ENCODE measurements around the gene LGALS9C.
"Not testable (repeated sequence)": the region's sequence is repeated elsewhere in the genome, so short reads cannot be mapped to it uniquely, and the experiment has no call there.

The LGALS9C gene

DNA sequence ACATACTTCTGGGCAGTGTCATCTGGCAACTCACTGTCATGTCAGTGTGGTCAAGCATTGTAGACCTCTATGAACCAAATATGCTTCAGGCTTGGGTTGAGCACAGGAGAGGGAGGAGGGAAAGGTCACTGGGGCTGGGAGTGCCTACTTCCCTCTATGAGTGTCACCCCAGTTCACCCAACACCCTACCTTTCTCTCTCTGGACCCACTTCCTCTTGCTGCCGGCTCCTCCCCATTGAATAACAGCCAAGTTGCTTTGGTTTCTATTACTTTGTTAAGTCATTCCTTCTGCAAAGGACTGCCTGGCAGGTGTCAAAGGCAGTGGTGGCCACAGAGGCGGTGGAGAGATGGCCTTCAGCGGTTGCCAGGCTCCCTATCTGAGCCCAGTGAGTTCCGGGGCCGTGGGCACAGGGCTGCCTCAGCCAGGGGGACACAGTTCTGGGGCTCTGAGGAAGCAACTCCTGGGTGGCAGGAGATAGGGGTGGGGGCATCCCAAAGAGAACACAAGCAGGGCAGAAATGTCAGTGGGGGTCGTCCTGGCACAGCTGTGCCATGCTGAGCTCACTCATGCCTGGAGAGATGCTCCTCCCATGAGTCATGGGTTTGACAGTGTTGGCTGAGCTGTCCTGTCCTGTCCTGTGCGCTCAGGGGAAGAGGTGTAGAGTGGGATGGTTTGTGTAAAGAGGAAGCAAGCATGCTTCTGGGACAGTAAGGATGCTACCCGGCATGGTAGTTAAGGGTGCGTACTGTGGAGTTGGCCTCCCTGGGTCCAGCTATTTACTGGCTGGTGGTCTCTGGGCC is at the start of gene LGALS9C:
Gene LGALS9C (plus strand): TSS at position 282 of the 801 bp plus-strand sequence. CDS start 66 bp downstream, at position 348.
- DNase-seq: not testable (repeated sequence)

DNA sequence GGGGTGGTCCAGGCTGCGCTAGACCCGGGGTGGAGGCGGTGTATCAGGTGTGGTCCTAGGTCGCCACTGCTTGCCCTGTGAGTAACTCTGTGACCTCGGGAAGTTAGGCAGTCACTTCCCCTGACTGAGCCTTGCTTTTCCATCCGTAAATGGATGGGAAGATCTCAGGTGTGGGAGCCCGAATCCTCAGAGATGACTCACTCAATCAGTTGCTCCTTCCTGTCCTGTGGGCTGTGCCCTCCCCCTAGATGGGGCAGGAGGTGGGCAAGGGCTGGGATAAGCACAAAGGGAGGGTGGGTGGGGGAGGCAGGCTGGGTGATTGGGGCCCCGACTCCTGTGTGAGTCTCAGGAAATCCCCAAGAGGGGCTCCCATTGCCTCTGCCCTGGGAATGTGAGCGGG is 44.4 kb upstream of the LGALS9C start:
- not testable (repeated sequence) for DNase-seq

DNA sequence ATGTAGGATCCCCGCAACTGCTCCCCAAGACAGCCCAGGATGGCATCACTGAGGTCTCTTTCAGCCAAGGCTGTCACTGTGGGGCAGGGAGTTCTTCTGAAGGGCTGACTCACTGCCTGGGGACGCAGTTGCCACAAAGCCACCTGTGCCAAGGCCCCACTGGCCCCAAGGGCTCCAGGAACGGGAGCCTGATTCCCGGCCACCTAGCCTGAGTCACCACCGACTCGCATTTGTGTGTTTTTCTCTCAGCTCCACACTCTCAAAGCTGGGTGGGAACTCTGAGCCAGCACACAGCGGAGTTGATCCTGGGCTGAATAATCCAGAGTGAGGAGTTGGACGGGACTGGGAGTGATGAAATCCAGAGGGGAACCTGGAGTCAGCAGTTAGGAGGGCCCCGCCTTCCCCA is 37.1 kb upstream of the LGALS9C start:
- not testable (repeated sequence) for DNase-seq

DNA sequence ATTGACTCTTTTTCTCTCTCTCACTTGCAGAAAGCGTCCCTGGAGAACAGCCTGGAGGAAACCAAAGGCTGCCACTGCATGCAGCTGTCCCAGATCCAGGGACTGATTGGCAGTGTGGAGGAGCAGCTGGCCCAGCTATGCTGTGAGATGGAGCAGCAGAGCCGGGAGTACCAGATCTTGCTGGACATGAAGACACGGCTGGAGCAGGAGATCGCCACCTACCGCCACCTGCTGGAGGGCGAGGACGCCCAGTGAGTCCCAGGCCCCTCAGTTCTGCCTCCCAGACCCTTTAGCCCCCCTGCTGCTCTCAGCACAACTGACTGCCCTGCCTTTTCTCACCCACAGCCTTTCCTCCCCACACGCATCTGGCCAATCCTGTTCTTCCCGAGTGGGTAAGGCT is 34.5 kb upstream of the LGALS9C start:
- not testable (repeated sequence) for DNase-seq

DNA sequence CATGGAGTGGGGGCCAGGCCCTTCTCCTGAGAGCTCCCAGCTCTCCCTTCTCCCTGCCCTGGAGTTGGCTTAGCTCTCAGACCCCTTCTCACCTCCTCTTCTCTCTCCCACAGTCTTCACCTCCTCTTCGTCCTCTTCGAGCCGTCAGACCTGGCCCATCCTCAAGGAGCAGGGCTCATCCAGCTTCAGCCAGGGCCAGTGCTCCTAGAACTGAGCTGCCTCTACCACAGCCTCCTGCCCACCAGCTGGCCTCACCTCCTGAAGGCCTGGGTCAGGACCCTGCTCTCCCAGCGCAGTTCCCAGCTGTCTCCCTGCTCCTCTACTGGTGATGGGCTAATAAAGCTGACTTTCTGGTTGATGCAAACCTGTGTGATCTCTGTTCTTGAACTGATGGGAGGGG is 34.1 kb upstream of the LGALS9C start:
- DNase-seq: not testable (repeated sequence)

DNA sequence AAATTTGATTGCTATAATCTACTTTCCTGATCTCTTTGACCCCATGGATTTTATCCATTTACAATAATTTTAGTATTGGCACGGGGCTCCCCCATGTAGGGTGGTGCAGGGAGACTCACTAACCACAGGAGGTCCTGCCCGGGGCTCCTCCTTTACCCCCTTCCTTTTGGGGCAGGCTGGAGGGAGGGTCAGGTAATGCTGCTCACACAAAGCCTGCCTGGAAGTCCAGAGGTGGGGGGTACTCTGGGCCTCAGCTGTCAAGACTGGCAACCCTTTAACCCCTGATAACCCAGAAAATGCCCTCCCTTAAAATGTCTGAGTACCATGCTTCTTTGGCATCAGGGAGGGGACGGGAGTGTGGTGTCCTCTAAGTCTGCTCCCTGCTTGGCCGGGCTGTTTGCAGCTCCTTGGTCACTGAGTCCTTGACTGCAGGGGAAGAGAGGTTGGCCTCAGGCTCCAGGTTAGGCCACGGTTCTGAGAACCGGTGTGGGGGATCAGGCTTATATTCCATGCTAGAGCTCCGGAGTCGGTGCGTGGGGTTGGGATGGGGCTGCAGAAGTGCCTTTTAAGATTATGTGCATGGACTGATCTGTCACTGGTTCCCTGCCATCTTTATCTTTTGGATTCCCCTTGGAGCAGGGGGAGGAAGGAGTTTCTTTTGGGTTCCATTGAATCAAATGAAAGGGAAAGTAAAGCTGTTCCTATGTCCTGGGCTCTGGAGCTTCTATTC is 28.9 kb upstream of the LGALS9C start:
- DNase-seq: not testable (repeated sequence)

DNA sequence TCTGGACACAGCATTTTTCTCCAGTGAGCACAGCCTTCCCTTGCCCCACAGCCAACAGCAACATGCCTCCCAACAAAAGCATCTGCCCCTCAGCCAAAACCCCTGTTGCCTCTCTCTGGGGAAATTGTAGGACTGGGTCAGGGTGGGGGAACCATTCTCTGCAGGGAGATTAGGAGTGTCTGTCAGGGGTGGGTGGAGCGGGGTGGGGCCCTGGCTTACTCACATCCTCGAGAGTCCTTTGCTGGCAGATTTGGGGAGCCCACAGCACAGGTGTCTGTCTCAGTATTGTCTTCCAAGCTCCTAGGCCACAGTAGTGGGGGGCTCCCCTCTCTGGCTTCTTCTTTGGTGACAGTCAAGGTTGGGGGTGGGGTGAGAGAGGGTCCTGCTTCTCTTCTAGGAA is 28.3 kb upstream of the LGALS9C start:
- DNase-seq: not testable (repeated sequence)

DNA sequence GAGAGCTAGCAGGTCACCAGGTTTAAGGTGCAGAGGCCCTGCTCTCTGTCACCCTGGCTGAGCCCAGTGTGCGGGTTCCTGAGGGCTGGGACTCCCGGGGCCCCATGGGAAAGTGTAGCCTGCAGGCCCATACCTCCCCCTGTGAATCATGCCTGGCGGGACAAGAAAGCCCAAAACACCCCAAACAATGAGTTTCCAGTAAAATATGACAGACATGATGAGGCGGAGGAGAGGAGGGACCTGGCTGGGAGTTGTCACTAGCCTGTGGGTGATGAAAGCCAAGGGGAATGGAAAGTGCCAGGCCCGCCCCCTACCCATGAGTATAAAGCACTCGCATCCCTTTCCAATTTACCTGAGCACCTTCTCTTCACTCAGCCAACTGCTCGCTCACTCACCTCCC is 26.8 kb upstream of the LGALS9C start:
- DNase-seq: not testable (repeated sequence)

DNA sequence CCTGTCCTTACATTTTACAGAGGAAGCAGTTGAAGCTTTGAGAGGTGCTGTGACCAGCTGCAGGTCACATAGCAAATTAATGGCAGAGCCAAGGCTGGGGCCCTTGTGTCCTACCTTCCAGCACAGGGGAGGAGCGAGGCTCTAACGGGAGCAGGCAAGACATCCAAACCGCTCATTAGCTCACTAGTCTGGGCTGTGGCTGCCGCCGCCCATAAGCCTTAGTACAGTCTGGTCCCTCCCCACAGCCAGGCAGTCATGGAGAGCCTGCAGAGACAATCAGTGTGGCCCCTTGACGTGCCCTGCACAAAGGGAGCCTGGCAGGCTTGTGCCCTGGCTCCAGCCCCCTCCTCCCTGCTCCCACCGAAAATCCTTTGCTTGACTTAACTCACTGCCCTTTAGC is 25.6 kb upstream of the LGALS9C start:
- DNase-seq: not testable (repeated sequence)

DNA sequence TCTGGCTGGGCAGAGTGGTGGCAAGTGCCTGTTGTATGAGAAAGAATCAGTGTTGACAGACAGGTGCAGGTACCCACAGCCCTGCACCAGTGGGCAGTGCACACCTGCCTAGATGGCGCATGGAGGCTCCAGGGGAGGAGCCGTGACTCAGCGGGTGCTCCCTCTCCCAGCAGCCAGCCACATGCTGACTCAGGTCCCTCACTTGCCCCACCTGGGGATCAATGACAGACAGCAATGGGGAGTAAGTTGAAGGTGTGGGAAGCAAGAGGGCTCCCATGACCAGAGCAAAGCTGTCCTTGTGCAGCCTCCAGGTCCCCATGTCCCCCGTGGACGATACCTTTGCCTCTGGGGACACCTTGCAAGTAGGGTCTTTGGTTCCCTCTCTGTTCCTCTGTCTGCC is 24.6 kb upstream of the LGALS9C start:
- not testable (repeated sequence) for DNase-seq

DNA sequence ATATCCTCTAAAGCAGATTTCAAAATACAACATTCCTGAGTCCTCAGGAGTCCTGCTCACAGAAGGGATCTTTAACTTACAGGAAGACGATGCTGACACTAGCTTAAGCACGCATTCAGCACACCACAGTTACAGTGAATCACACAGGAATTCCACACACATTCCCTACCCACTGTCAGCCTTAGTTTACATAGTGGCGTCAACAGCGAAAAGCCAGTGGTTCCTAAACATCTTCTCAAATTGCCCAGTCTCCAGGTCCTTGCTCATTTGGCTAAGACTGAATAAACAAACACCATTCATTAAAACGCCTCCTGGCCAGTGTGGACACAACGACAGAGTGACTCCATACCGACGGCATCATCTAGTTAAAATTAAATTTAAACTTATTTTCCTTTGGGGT is 17.6 kb upstream of the LGALS9C start:
- DNase-seq: not testable (repeated sequence)

DNA sequence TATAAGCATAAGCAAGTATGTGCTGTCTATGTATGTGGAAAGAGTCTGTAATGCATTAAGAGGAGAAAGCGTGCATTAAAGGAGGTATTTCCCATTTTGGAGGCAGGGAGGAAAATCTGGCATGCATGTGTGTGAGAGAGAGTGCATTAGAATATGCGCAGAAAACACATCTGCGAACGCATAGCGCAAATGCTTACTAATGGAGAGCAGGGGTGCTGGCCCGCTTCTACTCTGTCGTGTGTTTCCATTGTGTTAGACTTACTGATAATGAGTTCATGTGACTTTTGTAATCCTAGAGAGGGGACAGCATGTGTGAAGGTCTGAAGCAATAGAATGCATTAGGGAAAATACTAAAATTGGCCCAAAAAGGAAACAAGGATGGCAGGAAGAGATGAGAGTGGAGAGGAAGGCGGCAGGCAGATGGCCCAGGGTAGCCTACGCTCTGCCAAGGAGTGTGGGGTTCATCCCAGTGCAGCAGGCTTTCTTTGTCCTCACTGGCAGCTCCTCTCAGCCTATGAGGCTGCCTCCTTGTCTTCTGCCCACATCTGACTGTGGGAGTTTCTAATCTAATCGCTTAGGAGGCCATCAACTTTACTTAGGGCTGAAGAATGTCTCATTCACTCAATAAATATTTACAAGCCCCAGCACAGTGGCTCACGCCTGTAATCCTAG is 12.6 kb upstream of the LGALS9C start:
- not testable (repeated sequence) for DNase-seq

DNA sequence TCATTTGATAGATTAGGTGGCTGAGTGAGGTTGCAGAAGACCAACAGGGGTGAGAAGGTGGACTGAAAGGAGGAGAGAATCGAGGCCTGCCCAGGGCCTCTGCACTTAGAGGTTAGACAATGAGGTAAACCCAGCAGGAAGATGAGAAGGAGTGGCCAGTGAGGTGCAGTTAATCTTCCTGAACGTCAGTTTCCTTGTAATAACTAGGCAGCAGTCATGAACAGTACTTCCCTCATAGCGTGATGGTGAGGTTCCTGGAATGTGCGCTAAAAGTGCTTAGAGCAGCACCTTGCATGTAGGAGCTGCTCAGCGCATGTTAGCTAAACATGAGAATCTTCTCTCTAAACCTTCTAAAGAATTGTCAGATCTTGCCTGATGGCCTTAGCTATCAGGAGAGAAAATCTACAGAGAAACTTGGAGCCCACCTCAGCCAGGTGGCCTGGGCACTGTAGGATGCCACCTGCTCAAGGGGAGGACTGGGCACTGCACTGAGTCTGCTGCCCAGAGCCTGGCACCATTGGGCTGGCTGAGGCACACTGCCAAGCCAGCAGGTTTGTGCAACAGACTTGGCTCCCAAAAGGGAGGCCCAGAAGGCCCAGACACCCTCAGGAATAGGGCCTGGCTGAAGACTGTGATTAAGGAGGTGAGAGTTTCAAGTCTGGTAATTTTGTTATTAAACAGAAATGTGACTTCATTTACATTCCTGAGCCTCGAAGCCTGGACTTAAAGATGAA is 10.2 kb upstream of the LGALS9C start:
- DNase-seq: not testable (repeated sequence)

DNA sequence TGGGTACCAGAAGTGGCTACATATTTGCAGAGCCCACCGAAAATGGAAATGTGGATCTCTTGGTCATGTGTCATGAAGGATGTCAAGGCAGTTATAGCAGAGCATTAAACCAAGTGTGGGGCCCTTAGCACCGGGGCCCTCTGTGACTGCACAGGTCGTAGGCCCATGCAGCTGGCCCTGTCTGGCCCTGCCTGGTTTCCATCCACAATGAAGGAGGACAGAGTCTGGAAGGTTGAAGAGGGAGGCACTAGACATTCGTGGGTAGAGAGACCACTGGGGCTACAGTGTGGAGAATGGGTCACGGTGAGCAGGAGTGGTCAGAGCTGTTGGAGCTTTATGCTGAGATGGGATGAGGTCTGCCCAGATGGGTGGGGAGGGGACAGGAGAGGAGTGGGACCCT is 9.6 kb upstream of the LGALS9C start:
- DNase-seq: not testable (repeated sequence)

DNA sequence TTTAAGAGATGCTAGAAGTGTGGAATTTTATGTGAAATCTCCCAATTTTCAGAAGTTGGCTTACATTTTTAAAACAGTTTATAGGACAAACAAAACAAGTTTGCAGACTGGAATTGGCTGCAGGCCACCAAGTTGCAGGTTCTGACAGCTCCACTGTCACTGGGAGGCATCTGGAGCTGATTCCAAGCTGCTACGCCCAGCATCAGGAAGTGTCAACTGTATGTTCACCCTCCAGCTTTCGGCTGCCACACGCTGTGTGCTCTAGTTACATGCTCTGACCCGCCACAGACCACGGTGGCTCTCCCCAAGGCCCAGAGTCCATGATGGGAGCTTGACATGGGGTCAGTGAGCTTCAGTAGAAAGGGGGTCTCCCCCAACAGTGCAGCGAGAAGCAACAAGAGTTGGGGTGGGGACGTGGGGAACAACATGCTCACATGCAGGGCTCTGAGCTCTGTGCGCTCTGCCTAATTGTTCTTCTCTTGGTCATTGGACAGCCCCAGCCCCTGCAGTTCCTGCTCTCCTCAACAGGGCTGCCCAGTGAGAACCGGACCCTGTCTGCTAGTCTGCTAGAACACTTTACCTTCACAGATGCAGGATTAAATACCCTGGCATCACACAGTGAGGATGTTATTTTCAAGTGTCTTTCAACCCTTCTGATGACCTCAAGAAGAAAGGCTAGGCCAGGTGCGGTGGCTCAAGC is 8.0 kb upstream of the LGALS9C start:
- not testable (repeated sequence) for DNase-seq

DNA sequence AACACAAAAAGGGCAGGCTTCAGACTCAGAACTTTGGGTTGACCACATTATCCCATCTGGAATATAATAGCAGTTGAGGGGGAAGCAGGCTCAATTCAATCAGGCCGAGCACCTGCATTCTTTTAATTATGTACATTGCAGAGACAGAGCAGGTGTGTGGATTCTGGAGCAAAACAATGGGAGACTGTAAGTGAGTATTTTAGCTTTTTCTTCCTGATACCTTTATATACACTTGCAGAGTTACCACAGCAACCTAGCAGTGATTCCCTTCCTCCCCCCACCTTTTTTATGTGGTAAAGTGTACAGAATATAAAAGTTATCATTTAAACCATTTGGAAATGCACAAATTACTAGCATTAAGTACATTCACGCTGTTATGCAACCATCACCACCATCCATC is 6.8 kb upstream of the LGALS9C start:
- not testable (repeated sequence) for DNase-seq

DNA sequence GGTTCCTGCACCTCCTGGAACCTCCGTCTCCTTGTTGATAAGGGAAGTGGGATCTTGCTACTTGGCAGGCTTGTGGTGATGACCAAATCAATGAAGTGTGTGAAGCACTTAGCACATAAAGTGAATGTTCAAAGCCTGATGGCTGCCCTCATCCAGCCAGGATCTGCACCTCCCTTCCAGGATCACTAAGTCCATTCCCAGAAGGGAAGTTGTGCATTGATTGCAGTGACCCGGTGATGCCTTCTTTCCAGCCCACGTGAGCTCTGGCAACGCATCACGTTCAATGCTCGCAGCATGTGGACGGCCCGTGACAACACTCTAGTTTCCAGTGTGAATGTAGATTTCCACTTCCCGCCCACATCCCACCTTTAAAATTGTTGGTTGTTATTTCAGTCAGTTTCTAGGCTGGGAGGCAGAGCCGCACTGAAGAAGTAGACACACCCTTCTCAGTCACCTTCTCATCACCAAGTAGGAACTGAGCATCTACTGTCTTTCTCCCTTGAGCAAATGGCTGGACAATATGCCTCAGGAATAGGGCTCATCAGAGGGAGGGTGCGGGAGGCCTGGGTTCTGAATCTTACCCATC is 6.2 kb upstream of the LGALS9C start:
- DNase-seq: not testable (repeated sequence)

DNA sequence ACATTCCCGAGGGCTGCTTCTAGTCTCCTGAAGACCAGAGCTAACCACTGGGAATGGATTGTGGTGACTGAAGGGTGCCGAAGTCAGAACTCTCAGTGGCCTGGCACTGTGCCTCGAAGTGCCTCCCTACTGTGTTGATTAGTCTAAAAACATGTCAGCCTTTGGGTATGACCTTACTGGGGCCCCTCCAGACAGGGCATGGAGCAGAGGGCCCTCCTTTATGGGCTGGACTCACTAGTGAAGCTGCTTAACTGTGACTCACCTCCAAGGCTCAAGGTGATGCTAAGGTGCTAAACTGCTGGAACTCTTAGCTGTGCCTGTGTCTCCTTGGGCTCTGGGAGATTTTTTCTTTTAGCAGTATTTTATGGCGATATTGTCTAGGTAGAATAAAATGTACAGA is 2.6 kb upstream of the LGALS9C start:
- DNase-seq: not testable (repeated sequence)

DNA sequence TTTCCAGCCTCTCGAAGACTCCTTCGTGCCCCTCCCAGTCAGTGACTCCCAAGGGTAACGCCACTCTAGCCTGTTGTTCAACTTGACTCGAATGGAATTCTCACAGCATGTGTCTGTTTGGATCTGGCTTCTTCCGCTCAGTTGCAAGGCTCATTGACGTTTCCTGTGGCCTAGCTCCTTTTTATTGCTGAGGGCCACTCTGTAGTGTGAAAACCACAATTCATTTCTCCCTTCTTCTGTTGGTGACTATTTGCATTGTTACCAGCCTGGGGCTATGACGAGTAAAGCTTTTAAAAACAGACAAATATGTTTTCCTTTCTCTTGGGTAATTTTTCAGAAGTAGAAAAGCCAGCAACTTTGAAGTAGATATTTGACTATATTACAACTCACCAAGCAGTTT is 1.8 kb upstream of the LGALS9C start:
- DNase-seq: not testable (repeated sequence)

DNA sequence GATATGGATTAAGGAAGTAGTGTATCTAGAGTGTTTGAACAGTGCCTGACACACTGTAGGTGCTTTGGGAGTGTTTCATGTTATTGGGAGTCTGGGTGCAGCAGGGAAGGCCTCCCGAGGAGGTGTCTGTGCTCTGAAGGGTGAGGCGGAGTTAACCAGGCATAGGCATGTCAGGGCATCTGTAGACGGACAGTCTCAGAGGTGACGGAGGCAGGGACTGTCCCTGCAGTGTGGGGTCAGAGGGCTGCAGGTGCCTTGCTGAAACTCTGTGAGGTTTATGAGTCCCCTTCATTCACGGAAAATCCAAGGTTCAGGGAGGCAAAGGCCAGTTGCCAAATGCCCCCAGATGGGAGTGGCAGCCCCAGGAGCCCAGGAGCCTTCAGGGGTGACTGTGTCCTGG is 778 bp downstream of the LGALS9C start:
- DNase-seq: not testable (repeated sequence)

DNA sequence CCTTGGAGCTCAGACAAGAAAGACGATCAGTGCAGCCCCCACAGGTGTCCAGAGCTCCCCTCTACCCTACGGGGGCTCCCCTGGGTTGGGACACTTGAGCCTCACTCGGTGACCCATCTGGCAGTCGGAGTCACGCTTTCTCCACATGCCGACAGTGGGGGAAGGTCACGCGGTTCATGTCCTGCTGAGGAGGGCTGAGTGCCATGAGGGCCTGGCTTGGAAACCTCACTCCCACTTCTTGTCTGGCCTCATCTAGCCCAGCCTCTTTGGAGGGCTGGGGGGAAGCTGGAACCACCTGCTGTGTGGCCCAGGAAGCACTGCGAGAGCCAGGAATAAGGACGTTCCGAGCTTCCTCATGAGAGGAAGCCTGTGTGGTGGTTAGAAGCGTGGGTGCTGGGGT is 1.8 kb downstream of the LGALS9C start:
- not testable (repeated sequence) for DNase-seq
